Nucleus accumbens (tissue), 56 donors: ENCODE results near the gene FAXDC2.
A peak's percentile ranks its signal among the peaks of the same experiment; 100 is the strongest.

Experiments used
- DNase-seq, 56 donors: peaks; one replicate each; lab custom pipeline; 2025; lab: John Stamatoyannopoulos, UW

The FAXDC2 gene

GRCh38 chr5:154850255-154851062, at the start of gene FAXDC2:
Gene FAXDC2 (minus strand): TSS chr5:154850603. CDS start chr5:154838178, 12,425 bp downstream.
- peak in 55 of 56 donors; percentile 9 to 84 (median 72) for DNase-seq

GRCh38 chr5:154900066-154900465, 49.7 kb upstream of the FAXDC2 start:
- DNase-seq: no peak

GRCh38 chr5:154899151-154899816, 48.9 kb upstream of the FAXDC2 start:
- DNase-seq: no peak

DNA sequence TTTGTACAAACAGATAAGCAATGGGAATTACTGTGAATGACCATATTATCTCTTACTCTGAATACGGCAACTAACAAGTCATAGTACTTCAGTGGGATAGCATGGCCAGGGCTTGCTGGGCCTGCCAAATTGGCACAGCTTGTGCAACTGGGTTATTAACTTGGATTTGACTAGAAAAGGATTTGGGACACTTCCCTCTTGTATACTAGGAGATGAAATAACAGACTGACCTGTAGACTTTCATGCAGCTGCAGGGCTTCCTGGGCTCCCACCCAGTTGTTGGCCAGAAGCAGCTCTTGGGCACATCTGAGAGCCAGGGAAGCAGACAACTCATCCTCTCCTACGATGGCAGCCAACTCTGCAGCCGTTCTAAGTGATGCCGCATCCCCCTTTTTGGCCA, 47.8 kb upstream of the FAXDC2 start:
- DNase-seq: peak in 8 of 56 donors; percentile 0 to 26 (median 8)

DNA sequence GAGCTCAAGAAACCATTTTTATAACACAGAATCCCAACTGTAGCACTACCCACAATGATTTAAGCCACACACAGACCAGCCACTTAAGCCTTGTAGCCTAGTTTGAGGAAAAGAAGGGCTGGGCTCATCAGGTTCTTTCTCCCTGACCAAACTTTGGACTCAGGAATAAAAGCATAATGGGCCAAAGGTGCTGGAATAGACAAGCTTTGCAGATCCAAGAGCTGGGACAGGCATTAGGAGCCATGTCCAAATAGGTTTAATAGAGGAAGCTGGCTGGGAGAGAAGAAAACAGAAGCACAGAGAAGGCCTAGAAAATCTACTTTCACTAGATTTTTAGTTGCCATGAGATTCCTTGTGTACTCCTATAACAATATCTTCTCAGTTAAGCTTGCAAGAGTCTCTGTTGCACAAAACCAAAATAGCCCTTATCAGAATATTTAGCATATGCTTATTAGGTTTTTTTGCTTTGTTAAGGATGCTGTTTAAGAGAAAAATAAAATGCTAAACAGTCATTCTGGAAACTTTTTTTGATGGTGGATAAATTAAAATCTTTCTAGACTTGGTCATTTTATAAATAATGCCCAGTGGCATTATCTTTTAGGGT, 46.3 kb upstream of the FAXDC2 start:
- DNase-seq: no peak

GRCh38 chr5:154895606-154896561, 45.5 kb upstream of the FAXDC2 start:
- DNase-seq: no peak

GRCh38 chr5:154893381-154893780, 43.0 kb upstream of the FAXDC2 start:
- DNase-seq: no peak

DNA sequence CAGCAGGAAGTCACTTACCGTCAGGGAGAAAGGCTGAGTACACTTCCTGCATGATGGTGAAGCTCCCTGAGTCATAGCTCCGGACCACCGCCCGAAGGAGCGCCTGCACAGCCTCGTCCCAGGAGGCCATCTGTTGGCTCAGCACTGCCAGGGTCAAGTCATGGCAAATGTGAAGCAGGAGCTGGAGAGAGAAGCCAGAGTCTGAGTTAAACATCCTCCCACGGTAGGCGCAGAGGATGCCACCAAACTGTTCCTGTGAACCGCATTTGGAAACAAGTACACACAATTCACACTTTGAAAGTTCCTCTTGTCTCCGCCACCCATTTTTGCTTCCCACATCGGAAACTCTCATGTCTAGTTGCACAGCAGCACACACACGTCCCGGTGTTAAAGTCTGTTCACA, 42.0 kb upstream of the FAXDC2 start:
- DNase-seq: no peak

- no peak for DNase-seq
Observed at GRCh38 chr5:154885439-154885838, 35.0 kb upstream of the FAXDC2 start.

GRCh38 chr5:154884424-154884823, 34.0 kb upstream of the FAXDC2 start:
- no peak for DNase-seq

DNA sequence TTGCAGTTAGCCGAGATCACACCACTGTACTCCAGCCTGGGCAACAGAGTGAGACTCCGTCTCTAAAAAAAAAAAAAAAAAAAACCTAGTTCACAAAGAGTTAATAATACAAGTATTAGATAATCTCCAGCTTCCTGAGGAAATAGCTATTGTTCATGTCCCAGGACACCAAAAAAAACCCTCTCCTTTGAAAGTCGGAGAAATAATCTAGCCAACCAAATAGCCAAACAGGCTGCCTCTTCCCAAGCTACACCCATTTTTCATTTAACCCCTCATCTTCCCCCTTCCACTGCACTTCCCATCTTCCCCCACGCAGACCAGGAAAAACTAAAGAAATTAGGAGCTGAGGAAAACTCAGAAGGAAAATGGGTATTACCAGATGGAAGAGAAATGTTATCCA, 31.6 kb upstream of the FAXDC2 start:
- DNase-seq: no peak

- no peak for DNase-seq
Observed at GRCh38 chr5:154878642-154879335, 28.4 kb upstream of the FAXDC2 start.

DNA sequence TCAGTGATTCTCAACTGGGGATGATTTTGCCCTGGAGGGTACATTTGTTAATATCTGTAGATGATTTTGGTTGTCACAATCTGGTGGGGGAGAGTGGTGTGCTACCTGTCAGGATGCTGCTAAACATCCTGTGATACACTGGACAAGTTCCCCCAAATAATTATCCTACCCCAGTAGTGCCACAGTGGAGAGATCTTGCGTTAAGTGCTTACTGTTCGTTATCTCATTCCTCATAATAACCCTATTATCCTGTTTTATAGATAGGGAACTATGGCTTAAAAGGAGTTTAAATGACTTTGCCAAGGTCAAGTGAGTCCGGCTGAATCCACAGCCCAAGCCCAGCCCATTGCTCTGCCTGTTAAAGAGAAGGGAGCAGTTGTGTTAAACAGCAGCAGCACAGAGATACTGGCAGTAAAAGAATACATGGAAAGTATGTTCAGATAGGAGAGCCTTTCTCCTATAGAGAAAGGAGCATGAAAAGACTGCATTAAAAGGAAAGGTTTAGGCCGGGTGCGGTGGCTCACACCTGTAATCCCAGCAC, 23.5 kb upstream of the FAXDC2 start:
- DNase-seq: no peak

DNA sequence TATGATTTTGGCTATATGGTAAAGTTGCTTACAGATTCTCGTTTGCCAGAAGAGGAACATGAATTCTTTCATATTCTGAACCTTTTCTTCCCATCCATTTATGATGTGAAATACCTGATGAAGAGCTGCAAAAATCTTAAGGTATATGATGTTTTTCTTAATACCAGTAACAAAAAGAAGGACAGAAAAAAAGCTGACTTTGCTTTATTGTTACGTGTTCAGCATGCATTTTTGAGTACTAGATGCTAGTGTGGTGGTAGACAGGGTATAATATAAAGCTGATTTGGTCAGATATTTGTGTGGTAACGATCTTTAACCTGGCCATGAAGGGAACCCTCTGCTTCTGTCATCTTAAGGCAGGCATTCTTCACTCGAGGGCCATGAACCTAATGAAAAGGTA, 21.3 kb upstream of the FAXDC2 start:
- no peak for DNase-seq

- DNase-seq: no peak
Observed at GRCh38 chr5:154868702-154869101, 18.3 kb upstream of the FAXDC2 start.

DNA sequence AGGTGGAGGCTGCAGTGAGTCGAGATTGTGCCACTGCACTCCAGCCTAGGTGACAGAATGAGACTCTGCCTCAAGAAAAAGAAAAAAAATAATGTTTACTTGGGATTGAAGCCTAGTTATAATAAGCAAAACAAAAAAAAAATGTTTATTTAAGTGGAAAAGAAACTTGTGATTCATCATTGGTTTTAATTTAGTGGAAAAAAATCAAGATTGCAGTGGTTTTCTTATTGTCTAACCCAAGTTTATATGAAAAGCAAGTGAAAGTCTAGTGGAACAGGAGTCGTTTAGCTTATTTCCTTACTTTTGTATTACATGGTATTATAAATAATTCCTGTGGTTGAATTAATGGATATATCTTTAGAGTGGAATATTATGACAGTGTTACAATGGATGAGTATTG, 16.4 kb upstream of the FAXDC2 start:
- no peak for DNase-seq

DNA sequence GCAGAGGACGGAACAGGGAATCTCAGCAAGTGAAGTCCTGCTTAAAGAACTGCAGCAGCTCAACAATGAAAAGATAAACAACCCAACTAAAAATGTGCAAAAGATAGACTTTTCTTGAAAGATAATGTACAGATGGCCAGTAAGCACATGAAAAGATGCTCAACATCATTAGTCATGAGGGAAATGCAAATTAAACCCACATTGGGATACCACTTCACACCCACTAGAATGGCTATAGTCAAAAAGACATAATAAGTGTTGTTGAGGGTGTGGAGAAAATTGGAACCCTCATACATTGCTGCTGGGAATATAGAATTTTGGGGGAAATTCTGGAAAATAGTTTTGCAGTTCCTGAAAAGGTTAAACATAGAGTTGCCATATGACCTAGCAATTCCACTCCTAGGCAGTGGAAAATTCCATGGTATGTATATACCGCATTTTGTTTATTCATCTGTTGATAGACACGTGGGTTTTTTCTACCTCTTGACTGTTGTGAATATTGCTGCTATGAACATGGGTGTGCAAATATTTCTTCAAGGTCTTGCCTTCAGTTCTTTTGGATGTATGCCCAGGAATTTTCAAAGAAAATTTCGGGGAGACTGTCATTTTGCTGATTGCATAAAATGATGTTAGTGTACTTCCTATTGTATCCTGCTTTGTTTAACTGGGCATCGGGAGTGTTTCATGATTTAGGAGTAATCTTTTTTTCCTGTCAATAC, 15.2 kb upstream of the FAXDC2 start:
- no peak for DNase-seq

- no peak for DNase-seq
Observed at GRCh38 chr5:154863291-154864080, 13.1 kb upstream of the FAXDC2 start.
